GM23248 (cell line): Measurements from ENCODE around the gene ADM2.

Source experiments
- EZH2 ChIP-seq: fragments of 200-600 bp; sonication (generic); IDR thresholded peaks from 2 replicates; pipeline ENCODE4 v1.6.1; 2018; ENCODE audit warnings: antibody characterized with exemption, mild to moderate bottlenecking; ENCODE audit not compliant: insufficient read depth, poor library complexity, severe bottlenecking
- EZH2phosphoT487 ChIP-seq: fragments of 200-600 bp; sonication (generic); IDR thresholded peaks from 2 replicates; pipeline ENCODE4 v1.6.1; 2018; ENCODE audit warnings: antibody characterized with exemption, moderate library complexity, mild to moderate bottlenecking, low read depth; ENCODE audit not compliant: insufficient read depth

DNA sequence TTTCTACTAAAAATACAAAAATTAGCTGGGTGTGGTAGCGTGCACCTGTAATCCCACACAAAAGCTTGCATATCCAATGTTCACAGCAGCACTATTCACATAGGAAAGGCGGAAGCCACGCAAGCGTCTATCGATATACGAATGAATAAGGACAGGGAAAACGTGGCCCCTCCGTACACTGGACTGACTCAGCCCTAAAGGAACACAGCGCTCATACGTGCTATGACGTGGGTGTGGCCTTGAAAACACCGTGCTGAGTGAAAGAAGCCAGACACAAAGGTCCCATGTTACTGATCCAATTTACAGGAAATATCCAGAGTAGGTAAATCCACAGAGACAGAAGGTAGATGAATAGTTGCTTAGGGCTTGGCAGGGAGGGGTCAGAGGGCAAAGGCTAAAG is 19.1 kb downstream of the ADM2 start:
- TF ChIP-seq EZH2 (no peak), EZH2phosphoT487 (no peak)
